ENCODE measurements around the gene STK26.
"Not testable (repeated sequence)": the region's sequence is repeated elsewhere in the genome, so short reads cannot be mapped to it uniquely, and the experiment has no call there.

Gene STK26

DNA sequence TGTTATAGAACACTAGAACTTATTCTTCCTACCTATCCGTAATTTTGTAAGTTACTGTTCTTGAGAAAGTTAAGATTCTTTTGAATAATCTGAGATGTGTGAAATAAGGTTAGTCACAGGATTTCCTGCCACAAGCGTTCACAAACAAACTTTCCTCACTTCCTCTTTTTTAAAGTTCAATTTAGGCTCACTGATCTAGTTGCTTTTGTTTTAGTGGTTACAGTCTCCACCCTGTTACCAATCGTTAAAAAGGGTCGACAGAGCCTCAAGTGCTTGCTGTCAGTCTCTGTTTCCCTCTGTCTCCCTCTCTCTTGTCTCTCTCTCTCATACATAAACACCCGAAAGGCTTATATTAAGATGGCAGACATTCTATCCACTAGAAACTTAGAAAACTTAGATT lies 35.9 kb upstream of the STK26 start:
- Histone ChIP-seq H3K27ac (no peak overlapping the region), H3K36me3 (no peaks in the 10 kb centered on the region), H3K9me3 (ENCODE audit: severe bottlenecking) (no peaks in the 10 kb centered on the region), H3K27me3 (ENCODE audit: insufficient read depth, low read depth, severe bottlenecking) (peaks cover 10% of the 10 kb centered on the region), H3K4me3 (ENCODE audit: low read depth, low read length) (no peak overlapping the region)
- no peak for DNase-seq
- TF ChIP-seq, protein P1, sequence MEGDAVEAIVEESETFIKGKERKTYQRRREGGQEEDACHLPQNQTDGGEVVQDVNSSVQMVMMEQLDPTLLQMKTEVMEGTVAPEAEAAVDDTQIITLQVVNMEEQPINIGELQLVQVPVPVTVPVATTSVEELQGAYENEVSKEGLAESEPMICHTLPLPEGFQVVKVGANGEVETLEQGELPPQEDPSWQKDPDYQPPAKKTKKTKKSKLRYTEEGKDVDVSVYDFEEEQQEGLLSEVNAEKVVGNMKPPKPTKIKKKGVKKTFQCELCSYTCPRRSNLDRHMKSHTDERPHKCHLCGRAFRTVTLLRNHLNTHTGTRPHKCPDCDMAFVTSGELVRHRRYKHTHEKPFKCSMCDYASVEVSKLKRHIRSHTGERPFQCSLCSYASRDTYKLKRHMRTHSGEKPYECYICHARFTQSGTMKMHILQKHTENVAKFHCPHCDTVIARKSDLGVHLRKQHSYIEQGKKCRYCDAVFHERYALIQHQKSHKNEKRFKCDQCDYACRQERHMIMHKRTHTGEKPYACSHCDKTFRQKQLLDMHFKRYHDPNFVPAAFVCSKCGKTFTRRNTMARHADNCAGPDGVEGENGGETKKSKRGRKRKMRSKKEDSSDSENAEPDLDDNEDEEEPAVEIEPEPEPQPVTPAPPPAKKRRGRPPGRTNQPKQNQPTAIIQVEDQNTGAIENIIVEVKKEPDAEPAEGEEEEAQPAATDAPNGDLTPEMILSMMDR (IDR thresholded peaks at IDR 0.05; ENCODE audit: low read depth, low read length): no peak

DNA sequence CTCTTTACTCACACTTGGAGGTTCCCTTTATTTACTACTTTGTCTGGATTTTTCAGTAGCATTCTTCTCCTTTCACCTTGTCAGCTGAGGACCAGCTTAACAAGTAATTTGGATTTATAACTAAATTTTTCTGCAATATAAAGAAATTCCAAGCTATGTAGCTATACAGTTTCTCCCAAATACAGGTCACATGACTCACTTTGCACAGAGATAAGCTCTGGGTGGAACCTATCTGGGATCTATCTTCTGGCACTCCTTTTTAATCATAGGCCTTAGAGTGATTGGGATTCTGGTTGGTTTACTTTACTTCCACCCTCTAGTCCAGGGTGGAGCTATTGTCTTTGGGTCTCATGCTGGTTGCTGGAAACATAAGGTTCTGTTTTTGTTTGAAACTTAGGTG lies 34.9 kb upstream of the STK26 start:
- Histone ChIP-seq H3K27ac (no peak overlapping the region), H3K36me3 (no peaks in the 10 kb centered on the region), H3K9me3 (ENCODE audit: severe bottlenecking) (no peaks in the 10 kb centered on the region), H3K4me3 (ENCODE audit: low read depth, low read length) (no peak overlapping the region), H3K27me3 (ENCODE audit: insufficient read depth, low read depth, severe bottlenecking) (peaks cover 10% of the 10 kb centered on the region)
- no peak for DNase-seq
- TF ChIP-seq, protein P1 (IDR thresholded peaks at IDR 0.05; ENCODE audit: low read depth, low read length): no peak

DNA sequence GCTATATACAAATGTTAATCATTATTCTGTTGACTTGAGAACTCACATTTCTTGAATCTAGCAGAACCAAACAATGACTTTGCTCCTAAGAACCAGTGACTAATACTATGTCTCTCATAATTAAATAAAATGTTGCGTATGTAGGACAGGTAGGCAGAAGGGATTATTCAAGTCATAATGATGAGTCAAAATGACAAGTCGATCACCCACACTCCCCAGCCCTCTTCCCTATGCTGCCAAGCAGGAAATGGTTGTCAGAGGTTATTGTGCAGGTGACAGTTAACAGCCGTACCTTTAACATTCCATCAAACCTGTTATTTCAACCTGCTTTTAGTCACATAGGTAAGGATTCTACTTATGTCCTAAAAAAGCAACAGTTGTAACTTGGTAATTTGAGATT lies 22.0 kb upstream of the STK26 start:
- TF ChIP-seq, protein P1 (IDR thresholded peaks at IDR 0.05; ENCODE audit: low read depth, low read length): no peak
- Histone ChIP-seq H3K27ac (no peak overlapping the region), H3K9me3 (ENCODE audit: severe bottlenecking) (no peaks in the 10 kb centered on the region)

DNA sequence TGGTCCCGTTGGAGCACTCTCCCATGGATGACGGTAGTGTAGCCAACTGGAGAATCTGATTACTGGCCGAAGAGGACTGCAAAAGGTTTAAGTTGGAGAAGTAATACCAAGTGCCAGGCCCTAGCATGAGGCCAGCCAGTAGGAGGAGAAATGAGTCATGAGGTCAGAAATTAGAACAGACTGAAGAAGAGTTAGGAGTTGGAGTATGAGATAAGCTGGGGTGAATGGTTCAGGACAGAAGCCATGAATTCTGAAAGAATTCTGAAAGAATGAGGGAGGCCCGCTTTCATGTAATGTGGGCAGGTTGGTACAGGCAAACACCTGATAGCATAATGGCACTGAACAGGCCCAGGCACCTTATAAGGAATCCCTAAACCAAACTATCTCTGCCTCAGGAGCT lies 18.4 kb upstream of the STK26 start:
- TF ChIP-seq, protein P1 (IDR thresholded peaks at IDR 0.05; ENCODE audit: low read depth, low read length): no peak
- Histone ChIP-seq H3K36me3 (no peaks in the 10 kb centered on the region), H3K9me3 (ENCODE audit: severe bottlenecking) (no peaks in the 10 kb centered on the region), H3K27ac (peak overlapping the region; percentile 69), H3K27me3 (ENCODE audit: insufficient read depth, low read depth, severe bottlenecking) (peaks cover 6% of the 10 kb centered on the region), H3K4me3 (ENCODE audit: low read depth, low read length) (no peak overlapping the region)
- DNase-seq: peak; percentile 16

More for the DNA sequence above, 22.0 kb upstream of the STK26 start:
- Histone ChIP-seq H3K27me3 (ENCODE audit: insufficient read depth, low read depth, severe bottlenecking) (peaks cover 3% of the 10 kb centered on the region), H3K4me3 (ENCODE audit: low read depth, low read length) (no peak overlapping the region), H3K36me3 (no peaks in the 10 kb centered on the region)
- no peak for DNase-seq

DNA sequence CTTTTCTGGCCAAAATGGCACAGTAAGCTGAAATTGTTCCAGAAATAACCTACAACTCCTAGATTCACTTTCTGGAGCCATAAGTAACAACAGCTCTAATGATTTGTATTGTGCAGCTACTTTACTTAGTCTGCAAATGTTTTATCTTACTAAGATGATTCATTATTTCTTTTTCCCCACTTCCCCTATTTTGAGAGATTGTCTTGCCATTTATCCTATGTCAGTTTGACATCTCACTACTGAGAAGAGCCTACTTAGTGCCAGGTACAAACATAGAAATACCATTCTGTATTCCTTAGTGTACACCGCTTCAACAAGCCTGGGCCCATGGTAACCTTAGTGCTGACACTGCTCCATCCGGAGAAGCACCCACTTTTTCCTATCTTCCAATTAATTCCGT lies 13.8 kb upstream of the STK26 start:
- no peak for DNase-seq
- Histone ChIP-seq H3K27me3 (ENCODE audit: insufficient read depth, low read depth, severe bottlenecking) (peaks cover 9% of the 10 kb centered on the region), H3K4me3 (ENCODE audit: low read depth, low read length) (no peak overlapping the region), H3K9me3 (ENCODE audit: severe bottlenecking) (no peaks in the 10 kb centered on the region), H3K27ac (no peak overlapping the region), H3K36me3 (no peaks in the 10 kb centered on the region)
- TF ChIP-seq, protein P1 (IDR thresholded peaks at IDR 0.05; ENCODE audit: low read depth, low read length): no peak

DNA sequence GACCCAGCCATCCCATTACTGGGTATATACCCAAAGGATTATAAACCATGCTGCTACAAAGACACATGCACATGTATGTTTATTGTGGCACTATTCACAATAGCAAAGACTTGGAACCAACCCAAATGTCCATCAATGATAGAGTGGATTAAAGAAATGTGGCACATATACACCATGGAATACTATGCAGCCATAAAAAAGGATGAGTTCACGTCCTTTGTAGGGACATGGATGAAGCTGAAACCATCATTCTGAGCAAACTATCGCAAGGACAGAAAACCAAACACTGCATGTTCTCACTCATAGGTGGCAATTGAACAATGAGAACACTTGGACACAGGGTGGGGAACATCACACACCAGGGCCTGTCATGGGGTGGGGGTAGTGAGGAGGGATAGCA lies 12.9 kb upstream of the STK26 start:
- not testable (repeated sequence) for H3K4me3 ChIP-seq (ENCODE audit: low read depth, low read length); H3K9me3 ChIP-seq (ENCODE audit: severe bottlenecking); H3K27me3 ChIP-seq (ENCODE audit: insufficient read depth, low read depth, severe bottlenecking); H3K27ac ChIP-seq; DNase-seq; H3K36me3 ChIP-seq
